NOMO-1 treated with dmso at 0.1 percent for 144 hours (cell line): ENCODE data around the gene RAP2C.
"Not testable (repeated sequence)": the region's sequence is repeated elsewhere in the genome, so short reads cannot be mapped to it uniquely, and the experiment has no call there.

Experiments
- DNase-seq: peaks from one replicate; lab custom pipeline; 2025; ENCODE audit not compliant: unreplicated experiment; lab: John Stamatoyannopoulos, UW

The RAP2C gene

DNA sequence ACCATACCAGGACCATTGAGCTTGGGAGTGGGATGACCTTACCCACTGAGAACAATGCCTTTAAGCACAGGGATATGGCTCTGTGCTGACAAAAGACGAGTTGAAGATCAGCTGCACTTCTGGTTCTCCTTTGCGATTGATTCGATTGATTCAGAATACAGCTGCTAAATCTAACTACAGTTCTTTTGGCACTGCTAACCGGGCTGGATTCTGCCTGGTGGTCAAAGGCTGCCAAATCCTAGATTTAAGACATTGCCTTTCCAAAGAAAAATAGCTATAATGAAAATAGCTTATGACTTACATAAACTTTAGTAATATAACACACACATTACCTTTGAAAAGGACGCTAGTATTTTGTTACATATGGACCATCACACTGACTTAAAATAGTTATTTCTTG lies 18.3 kb downstream of the RAP2C start:
- no peak for DNase-seq

DNA sequence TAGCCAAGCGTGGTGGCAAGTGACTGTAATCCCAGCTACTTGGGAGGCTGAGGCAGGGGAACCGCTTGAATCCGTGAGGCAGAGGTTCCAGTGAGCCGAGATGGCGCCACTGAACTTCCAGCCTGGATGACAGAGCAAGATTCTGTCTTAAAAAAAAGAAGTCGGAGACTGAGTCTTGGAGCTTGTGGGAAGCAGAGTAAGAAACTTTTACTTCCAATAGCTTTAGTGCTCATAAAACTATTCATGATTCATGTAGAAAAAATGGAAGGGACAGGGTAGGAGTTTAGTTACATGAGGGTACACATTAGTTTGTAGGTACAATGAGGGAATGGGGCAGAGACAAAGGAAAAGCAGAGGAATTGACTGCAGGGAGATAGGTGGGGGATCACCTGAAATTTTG lies 19.3 kb downstream of the RAP2C start:
- no peak for DNase-seq

DNA sequence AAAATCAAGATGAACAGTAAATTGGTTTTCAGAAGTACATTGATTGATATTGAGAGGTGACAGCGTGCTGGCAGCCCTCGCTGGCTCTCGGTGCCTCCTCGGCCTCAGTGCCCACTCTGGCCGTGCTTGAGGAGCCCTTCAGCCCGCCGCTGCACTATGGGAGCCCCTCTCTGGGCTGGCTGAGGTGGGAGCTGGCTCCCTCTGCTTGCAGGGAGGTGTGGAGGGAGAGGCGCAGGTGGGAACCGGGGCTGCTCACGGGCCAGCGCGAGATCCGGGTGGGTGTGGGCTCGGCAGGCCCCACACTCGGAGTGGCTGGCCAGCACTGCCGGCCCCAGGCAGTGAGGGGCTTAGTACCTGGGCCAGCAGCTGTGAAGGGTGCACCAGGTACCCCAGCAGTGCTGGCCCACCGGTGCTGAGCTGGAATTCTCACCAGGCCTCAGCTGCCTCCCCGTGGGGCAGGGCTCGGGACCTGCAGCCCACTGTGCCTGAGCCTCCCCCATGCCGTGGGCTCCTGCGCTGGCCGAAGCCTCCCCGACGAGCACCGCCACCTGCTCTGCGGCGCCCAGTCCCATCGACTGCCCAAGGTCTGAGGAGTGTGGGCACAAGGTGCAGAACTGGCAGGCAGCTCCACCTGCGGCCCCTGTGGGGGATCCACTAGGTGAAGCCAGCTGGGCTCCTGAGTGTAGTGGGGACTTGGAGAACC lies 25.2 kb downstream of the RAP2C start:
- no peak for DNase-seq

DNA sequence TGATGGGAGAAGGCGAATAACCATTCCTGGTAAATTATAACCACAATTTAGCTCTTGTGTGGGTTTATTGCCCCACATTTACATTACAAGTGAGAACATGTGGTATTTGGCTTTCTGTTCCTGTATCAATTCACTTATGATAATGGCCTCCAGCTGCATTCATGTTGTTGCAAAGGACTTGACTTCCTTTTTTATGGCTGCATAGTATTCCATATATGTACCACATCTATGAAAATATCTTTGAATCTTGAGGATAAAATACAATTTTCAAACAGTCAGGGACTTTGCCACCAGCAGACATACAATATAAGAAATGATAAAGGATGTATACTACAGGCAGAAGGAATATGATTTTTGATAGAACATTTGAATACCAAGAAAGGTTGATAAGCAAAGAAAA lies 27.3 kb downstream of the RAP2C start:
- DNase-seq, result no peak

DNA sequence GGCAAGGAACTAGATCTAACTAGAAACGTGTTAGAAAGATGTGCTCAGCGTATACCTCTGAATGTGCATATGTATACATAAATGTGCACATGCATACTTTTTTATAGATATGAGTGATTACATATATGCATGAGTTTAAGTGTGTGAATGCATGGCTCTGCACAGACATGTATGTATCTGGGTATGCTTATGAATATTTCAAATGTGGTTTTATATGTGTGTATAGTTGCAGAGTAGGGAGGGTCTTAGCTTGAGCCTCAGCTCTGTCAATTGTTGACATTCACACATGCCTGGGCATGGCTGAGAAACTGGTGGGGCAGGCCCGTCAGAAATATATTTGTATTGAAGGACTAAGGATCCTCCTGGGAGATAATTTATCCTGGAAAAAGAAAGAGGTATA lies 31.1 kb downstream of the RAP2C start:
- DNase-seq, result no peak

DNA sequence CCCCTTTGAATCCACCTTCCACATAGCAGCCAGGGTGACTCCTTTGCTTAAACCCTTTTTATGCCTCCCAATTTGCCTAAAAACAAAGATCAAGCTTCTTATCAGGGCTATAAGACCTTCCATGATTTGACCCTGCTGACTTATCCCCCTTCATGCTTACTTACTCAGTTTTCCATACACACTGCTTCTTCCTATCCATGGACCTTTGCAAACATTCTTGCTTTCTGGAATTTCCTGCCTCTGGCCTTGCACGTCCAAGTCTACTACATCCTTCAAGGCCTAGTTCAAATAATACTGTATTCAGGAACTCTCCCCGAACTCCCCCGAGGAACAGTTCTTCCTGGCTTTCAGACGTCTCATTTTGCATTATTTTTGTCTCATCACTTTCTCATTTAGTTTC lies 31.8 kb downstream of the RAP2C start:
- no peak for DNase-seq

DNA sequence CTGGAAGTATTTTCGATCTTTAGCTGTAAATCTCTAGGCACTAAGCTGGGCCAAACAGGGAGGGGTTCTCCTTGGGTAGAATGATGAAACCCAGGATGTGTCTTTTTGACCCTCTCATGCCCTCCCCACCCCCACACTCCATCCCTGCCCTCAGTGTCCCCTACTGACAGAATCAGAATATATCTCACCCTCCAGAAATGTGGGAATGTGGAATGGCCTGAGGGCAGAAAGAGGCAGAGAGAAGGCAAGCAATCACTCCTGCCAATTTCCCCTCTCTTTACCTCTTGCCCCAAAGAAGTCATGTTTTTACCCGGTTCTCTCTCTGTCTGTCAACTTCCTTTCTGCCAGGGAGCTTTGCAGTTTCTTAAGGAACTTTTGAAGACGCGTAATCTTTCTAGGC lies 34.4 kb downstream of the RAP2C start:
- no peak for DNase-seq

DNA sequence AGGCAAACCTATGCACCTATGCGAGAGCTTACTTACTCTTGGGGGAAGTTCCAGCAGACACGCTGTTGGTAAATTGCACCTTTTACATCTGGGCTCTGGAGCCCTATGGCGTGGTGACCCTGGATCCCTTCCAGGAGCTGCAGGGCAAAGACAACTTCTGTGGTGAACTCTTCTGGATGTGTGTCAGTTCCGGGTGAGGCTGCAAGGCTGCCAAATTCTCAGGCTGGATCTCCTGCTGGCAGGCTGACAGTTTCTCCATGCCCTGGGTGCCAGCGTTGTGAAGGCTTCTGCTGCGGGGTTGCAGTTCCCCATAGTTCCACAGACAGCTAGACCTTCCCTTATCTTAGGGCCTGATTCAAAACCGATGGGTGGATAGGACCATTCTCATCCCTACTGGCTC lies 37.9 kb downstream of the RAP2C start:
- DNase-seq, result no peak

DNA sequence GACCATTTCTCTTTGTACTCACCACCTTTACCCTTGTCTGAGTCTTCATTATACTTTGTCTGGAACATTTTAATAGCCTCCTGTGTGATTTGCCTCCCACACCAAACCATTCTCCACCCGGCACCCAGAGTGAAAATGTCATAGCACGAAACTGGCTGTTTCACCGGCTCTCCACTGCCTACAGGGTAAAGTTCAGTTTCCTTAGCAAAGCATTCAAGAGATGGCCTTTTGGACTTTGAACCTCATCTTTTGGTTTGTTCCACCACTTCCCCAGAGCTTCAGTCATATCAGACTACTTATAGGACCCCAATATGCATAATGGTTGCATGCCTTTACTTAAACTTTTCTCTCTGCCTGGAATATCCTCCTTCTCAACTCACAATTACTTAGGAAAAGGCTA lies 38.3 kb downstream of the RAP2C start:
- no peak for DNase-seq

DNA sequence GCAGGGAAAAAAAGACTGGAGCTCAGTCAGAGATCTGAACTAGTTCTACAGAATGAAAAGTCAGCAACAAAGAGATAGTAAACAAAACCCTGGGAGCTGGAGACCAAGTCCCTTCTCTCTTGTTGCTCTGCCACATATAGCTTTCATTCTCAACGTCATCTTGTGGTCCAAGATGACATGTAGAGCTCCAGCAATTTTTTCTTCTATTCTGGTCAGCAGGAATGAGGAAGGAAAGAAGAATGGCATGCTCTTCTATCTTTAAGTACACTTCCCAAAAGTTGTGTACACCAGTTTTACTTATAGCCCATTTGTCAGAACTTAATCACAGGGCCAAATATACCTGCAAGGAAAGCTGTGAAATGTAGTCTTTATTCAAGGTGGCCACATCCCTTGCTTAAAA lies 45.6 kb downstream of the RAP2C start:
- no peak for DNase-seq

DNA sequence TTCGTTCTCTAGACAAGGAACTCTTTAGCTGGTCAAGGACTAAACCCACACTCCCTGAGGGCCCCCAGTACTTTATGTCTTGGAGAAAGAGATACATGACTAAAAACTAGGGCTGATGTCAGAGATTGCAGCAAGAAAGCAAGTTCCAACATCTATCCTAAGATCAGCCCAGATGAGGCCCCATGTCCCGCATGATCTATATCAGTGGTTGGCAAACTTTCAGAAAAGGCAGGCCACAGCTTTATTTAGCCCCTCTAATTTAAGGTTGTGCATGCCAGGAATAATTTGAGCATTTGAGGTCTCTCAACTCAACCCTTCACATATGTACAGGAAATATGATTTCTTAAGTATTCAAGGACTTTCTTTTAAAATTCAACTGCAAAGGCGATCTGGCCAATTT lies 47.4 kb downstream of the RAP2C start:
- DNase-seq, result no peak

DNA sequence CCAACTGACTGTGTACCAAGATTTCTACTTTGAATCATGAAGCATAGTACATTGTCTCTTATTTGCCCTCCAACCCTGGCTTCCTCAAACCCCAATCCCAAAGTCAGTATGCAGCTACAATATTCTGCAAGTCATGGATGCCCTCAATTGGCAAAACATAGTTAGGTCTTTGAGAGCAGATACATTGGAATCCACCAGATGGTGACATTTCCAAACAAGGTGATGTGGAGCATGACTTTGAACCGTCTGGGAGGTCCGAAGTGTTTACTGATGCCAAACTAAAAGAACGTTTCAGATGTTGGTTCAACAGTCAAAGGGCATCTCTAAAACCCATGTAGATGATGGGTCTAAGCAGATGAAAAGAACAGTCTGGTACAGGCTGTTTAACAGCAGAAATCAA lies 47.8 kb downstream of the RAP2C start:
- DNase-seq, result no peak

DNA sequence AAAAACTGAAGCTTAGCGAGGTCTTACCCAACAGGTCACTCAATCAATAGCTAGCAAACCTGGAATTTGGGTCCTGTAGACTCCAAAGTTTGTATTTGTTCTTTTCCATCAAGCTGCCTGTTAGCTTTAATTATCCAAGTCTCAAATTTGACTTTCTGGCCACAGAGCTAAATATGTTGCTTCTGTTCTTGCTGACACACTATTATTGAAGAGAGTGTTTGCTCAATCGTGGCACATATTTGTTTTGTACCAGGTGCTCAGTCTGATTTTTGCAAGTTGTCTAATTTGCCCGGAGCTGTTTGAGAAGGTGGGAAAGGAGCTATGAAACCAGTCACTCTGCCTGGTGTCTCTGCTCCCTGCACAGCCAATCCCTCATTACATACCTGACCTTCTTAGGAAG lies 49.7 kb downstream of the RAP2C start:
- DNase-seq, result no peak

DNA sequence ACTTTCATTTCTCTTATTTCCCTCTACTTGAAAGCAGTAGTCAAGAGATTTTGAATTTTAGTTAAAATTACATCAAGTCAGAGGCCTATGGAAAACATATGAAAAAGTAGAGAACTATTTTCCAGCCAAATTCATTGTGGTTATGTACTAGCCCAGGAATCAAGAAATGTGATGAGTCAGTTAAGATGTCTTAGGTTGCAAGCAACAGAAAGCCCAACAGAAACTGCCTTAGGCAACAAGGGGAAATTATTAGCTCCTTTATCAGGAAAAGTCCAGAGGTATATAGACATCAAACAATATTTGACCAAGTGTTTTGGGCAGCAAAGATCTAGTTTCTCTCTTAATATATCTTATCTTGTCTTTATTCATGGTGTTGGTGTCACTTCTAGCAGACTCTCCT lies 53.6 kb downstream of the RAP2C start:
- DNase-seq, result no peak

DNA sequence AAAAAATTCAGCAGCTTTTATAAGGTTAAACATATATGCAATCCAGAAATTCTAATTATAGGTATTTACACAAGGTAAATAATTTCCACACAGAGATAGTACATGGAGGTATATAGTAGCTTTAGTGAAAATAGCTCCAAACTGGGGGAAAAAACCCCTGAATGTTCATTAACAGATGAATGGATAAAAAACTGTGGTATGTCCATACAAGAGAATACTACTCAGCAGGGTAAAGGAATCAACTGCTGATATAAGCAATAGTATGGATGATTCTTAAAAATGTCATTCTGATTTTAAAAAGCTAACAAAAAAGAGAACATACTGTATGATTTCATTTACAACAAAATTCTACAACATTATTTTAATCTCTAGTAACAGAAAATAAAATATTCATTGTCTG lies 54.2 kb downstream of the RAP2C start:
- no peak for DNase-seq

DNA sequence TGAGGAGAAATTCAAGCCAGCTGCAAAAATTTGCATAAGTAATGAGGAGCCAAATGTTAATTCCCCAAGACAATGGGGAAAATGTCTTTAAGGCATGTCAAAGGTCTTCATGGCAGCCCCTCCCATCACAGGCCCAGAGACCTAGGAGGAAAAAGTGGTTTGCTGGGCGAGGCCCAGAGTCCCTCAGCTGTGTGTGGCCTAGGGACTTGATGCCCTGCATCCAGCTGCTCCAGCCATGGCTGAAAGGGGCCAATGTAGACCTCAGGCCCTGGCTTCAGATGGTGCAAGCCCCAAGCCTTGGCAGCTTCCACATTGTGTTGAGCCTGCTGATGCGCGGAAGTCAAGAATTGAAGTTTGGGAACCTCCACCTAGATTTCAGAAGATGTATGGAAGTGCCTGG lies 56.2 kb downstream of the RAP2C start:
- not testable (repeated sequence) for DNase-seq

DNA sequence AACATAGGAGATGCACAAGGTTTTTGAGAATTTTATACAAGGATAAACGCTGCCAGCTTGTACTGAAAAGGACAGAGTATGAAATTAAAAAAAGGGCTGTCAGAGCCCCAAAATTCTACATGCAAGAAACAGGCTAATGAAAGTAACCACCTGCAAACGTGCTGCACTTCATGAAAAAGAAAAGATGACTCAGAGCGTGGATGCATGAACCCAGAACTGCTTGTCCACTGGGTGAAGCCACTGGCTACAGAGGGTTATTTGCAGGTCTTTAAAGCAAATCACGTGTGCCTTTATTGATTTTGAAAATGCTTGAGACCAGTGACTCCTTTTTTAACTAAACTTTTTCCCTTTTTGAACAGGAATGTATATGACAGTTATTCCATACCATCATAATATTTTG lies 66.1 kb downstream of the RAP2C start:
- no peak for DNase-seq
